Right lobe of liver (tissue), 4 donors: ENCODE measurements around the gene GRIFIN.

ENCODE experiments used
- CTCF ChIP-seq, 4 donors: fragments of 200-600 bp in 3 of 4; fragments of 450-650 bp in 1 of 4; IDR thresholded peaks; one replicate each; pipeline versions ENCODE4 v1.5.1 to v1.8.0; 2016 to 2022; ENCODE audit warnings: antibody characterized with exemption in 4 of 4, mild to moderate bottlenecking in 2 of 4
- POLR2A ChIP-seq: fragments of 450-650 bp; IDR thresholded peaks from one replicate; pipeline ENCODE4 v1.6.1; 2017; ENCODE audit warnings: antibody characterized with exemption, mild to moderate bottlenecking
- donor health status: DM: no; HTN: no; CAD: no.
- donor health status: DM: no; HTN: no; CAD: no.
- donor health status: DM: no; HTN: yes; CAD: no.

GRCh38 chr7:2508327-2509215, 32.4 kb upstream of the GRIFIN start:
- TF ChIP-seq CTCF (IDR thresholded peaks at IDR 0.05) (no peak), POLR2A (no peak)
